Endometrial microvascular endothelial cells (primary cell): Measurements from ENCODE around the gene GALK2. TPM values are rescaled to one million over a fixed set of nuclear protein-coding genes. Genes with fewer than 3 reads are reported as not detected.

Source experiments
- in situ Hi-C: cut with HindIII; loops from 2 replicates; pipeline ENCODE4 v1.10.0; 2017; ENCODE audit warnings: low sequenced_read_pairs, low pct_unique_long_range_greater_than_20kb; ENCODE audit errors: inconsistent ontology term
- total RNA-seq: library from RNA; depleted of rRNA; stranded (reverse); fragments of >200 nt; gene quantifications from one replicate; pipeline ENCODE4 v1.2.3, GENCODE V29; 2015; ENCODE audit errors: inconsistent ontology term

GALK2 gene
- 57.7 TPM for total RNA-seq

DNA sequence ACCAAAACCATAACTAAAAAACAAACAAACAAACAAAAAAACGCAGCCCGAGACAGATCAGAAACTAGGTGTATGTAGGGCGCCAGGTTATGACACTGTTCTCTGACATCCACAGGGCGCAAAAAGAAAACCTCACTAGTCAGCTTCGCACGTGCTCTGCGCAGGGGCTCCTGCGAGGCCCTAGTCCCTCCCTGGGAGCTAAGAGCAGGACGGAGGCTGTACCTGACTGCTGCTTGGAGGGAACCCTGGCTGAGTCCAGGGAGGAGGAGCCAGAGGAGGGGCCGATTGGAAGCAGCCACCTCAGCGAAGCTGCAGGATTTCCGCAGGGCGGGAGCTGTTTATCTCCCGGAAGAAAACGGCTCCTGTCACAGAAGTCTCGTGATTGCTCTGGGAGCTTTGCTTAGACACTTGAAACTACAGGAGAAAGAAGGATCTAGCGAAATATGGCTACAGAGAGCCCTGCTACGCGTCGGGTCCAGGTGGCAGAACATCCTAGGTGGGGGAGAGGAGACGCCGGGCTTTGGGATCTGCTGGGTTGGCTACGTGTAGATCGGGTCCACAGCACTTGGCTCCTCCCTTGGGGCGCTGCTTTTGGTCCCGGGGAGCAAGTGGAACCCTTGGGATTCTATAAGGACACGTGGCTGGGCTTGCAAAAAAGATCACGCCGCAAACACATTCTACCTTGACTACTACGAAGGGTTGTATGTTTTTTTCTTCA, at the start of gene GALK2:
TSS of gene GALK2 (plus strand) at position 368 of the 718 bp plus-strand sequence. CDS start at position 444, 76 bp downstream.
- in situ Hi-C loops: no loop called here

DNA sequence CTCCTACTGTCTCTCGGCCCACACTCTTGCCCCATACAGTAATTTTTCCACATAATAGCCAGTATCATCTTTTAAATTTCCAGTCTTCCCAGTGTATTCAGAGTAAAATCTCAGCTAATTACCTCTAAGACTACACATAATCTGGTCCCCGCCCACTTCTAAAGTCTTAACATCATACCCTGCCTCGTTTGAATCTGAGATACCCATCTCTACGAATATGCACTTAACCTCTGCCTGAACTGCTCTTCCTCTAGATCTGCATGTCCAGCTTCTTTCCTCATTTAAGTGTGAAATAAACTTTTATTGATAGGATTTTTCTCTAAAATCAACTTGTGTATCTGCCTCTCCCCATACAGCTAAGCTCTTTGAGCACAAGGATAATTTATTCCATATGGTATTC, 49.2 kb upstream of the GALK2 start:
- in situ Hi-C loops: no loop called here

DNA sequence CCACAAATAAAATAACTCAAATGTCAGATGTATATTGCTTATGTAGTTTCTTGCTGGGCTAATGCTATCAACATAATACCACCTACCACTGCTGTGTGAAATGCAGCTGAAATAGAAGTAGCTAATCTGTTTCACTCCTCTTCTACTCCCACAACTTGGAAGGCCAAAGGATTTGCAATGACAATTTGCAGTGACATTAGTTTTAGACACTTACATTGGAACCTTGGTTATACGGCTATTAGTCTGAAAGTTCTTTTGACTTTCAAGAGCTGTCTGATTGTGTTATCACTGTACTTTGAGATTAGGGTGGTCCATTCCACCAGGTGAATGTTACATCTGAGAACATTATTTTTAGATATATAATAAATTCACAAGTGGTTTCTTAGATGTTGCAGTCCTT, 48.1 kb upstream of the GALK2 start:
- in situ Hi-C loops: no loop called here

DNA sequence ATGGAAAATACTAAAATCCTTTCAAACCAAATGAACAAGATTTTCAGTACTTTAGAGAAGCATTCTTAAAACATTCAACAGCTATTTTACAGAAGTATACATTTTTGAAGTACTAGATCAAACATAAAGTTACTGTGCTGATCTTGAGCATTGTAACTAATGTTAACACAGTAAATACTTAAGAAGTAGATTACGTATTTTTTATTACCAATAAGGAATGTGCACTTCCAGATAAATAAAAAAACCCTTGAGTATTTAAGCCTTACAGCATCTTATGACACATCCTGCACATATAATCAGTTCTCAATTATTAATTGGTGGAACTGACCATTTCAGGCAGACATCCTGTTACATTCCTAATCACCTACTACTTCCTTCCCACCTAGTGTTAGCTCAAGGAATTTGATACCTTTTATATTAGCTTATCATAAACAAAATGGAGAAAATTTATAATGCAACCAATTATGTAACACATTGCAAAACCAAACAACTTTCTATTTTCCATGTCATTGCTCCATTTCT, 47.4 kb upstream of the GALK2 start:
- in situ Hi-C loops: no loop called here

DNA sequence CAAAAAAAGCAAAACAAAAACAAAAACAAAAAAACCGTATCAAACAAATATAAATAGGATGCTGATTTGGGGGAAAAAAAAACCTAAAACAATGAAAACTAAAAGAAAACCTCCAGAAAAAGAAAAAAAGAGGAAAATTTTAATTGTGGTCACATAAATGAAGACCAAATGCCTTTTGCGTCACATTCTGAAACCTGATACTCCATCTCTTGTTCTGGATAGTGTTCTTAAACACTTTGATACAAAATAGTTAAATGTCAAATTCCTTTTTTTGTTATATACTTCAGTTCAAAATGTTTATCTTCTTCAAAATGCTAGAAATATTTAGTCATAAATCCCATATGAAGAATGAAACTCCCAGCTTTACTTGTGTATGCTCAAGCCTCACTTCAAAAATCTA, 45.7 kb upstream of the GALK2 start:
- in situ Hi-C loops: no loop called here

DNA sequence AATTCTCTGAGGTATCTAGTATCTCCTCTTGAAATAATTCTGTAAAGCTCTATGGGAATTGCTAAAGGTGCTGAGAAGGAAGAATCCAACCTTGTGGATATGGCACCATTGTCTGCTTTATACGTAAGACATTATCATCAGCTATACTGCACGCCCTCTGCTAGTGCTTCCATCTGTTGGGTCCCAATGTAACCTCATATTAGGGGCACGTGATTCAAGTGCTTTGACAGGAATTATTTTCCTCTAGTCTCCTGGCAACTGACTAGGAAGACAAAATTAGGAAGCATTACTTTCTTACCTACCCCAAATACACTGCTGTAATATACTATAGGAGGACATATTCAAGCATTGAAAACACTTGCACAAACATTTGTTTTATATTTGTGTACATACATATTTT, 38.6 kb upstream of the GALK2 start:
- in situ Hi-C loops: loop anchor here (25.0 kb wide), 2 partner anchors 94 to 244 kb away; partner anchors contain the start of genes EID1 and SECISBP2L

DNA sequence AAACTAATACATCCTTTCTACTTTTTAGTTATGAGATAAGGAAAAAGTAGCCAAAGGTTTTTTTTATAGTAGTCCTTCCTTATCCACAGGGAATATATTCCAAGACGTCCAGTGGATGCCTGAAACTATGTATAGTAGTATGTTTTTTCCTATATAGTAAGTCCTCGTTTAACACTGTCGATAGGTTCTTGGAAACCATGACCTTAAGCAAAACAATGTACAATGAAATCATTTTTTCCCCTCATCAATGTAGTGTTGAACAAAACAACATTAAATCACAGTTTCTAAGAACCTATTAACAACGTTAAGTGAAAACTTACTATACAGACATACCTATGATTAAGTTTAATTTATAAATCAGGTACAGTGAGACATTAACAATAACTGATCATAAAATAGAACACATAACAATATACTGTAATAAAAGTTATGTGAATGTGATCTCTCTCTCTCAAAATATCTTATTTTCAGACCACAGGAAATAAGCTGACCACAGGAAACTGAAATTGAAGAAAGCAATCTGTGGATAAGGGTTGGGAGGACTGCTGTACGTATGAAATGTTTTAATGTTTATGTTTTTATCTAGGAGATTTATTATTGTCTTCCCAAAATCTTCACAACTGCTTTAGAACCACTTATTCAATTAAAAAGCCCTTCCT, 35.2 kb upstream of the GALK2 start:
- in situ Hi-C loops: loop anchor here (25.0 kb wide), 2 partner anchors 98 to 248 kb away; partner anchors contain the start of genes EID1 and SECISBP2L

DNA sequence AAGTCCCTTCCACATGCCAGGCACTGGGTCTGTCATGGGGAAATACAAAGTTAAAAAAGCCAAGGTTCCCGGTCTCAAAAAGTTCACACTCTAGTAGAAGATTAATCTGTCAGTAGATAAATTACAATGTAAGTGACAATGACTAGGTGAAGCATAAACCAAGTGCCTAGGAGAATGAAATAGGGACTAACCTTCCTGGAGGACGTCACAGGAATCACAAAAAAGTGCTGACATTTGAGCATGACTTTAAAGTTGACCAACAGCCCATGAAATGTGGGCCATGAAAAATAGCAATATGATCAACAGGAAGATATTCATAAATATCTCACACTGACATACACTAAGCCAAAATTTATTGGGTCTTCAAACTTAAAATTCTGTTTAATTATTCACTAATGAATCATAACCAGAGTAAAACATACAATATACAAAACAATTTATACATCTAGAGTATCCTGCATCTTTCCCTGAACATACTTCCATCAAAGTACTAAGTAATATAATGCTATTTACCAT, 34.6 kb upstream of the GALK2 start:
- in situ Hi-C loops: loop anchor here (25.0 kb wide), 2 partner anchors 98 to 248 kb away; partner anchors contain the start of genes EID1 and SECISBP2L

DNA sequence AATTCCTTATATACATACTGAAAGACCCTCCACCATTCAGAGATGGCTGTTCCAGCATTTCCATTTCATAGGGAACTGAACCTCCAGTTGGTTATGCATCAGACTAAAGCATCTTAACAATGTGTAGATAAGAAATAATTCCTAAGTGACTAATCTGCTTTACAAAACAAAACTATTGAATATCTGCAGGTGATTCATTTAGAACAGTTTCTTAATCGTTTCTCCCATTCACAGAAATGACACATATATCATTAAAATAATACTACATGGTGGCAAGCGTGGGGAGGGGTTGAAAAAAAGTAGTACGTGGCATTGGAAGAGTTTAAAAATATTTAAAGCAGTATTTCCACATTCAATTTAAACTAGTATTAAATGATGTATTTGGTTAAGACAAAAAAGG, 34.1 kb upstream of the GALK2 start:
- in situ Hi-C loops: loop anchor here (25.0 kb wide), 2 partner anchors 99 to 249 kb away; partner anchors contain the start of genes EID1 and SECISBP2L

DNA sequence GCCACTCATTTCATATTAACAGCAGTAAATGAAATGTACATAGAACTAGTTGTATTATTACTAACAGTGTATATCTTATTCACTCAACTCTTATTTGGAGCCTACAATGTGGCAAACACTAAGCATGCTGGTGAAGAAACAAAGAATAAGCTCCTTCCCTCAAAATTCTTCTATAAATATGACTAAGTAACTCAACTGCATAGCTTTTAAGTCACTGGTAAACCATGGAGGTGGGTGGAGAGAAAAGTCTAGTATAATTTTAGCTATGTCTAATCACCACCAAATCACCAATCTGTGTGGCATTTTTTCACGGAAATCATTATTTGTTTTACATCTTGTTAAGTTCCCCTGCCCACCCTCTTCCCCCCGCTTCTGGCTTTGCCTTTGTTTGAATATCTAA, 32.2 kb upstream of the GALK2 start:
- in situ Hi-C loops: loop anchor here (25.0 kb wide), 2 partner anchors 101 to 251 kb away; partner anchors contain the start of genes EID1 and SECISBP2L

DNA sequence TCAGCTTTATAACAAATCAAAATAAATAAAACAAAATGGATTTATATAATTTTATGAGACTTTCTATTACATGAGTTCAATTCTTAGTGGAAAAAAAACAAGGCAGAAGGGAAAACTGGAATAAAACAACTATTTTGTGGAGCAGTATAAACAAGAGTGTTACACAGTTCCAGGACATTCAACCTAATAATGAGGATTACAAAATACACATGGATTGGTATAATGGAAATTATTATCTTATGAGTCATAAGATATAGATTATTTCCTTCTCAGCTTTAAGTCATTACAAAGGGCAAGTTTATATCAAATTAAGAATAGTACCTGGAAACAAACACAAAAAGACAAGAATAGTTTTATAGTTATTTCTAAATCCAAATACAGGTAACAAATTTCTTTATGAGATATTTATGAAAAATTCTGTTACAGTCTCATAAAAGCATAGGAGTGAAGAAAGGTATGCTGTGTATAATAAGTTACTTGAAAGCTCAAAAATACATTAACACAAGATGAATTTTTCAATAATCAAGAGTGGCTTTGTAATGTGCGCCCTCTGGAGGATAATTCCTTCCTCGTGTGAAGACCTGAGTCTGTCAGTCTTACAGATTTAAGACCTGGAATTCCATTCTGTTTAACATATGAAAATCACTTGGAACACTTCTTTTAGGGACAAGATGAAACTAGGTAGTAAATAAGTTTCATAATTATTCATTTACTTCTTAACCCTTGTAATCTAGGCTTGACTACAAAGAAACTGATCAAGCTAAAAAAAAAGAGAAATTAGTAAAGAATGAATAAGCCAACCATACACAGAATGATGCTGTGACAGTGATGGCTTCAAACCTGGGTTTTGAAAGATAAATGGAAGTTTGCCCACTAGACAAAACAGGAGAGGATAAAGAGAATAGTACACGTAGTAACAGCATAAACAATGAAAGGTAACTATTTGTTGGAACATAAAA, 24.1 kb upstream of the GALK2 start:
- in situ Hi-C loops: loop anchor here (25.0 kb wide), 2 partner anchors 109 to 259 kb away; partner anchors contain the start of genes EID1 and SECISBP2L

DNA sequence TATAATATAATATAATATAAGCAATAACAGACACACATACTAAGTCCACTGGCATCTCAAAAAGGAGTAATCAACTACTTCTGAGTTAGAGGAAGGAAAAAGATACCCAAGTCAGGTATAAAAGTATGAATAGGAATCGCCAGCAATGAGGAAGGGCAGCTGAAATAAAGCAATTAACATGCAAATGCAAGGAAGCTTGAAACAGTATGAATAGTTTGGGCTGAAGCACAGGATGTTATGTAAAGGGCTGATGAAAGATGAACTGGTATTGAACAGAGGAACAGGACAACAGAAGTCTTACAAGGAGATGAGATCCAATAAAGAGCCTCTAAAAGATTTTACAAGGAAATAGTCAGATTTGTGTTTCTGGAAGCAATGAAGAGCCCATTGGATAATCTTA, 21.7 kb upstream of the GALK2 start:
- in situ Hi-C loops: loop anchor here (25.0 kb wide), 2 partner anchors 111 to 261 kb away; partner anchors contain the start of genes EID1 and SECISBP2L

DNA sequence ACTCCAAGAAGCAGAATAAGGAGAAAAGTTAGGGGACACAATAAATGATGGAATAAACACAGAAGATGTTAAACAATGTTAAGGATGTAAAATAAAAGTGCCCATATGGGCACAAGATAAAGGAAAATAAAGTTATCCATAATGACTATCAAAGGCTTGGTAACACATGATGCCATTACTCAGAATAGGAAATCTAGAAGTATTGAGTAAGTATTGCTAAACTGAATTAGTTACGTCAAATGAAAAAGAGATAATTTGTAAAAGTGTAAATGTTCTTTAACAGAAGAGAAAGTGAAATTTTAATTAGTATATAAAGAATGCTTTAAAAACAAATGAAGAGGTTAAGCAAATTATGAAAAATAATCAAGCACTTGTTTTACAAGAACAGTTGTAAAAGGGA, 21.3 kb upstream of the GALK2 start:
- in situ Hi-C loops: loop anchor here (25.0 kb wide), 2 partner anchors 111 to 261 kb away; partner anchors contain the start of genes EID1 and SECISBP2L

DNA sequence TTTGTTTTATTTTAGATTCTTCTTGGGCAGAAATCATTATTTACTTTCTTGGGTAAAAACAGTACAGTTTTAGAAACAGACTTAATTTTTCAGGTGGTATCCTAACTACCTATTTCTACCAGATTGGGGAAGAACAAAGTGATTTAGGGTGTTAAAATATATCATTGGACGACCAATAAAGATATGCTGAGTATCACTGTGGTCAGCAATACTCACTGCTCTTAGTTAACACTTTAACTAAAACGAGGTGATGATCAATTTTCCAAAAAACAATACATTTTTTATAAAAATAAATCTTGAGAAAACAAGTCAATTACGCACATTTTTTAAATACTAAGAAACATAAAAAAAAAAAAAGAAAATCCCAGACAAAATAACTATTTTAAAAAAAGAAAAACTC, 18.2 kb upstream of the GALK2 start:
- in situ Hi-C loops: no loop called here

DNA sequence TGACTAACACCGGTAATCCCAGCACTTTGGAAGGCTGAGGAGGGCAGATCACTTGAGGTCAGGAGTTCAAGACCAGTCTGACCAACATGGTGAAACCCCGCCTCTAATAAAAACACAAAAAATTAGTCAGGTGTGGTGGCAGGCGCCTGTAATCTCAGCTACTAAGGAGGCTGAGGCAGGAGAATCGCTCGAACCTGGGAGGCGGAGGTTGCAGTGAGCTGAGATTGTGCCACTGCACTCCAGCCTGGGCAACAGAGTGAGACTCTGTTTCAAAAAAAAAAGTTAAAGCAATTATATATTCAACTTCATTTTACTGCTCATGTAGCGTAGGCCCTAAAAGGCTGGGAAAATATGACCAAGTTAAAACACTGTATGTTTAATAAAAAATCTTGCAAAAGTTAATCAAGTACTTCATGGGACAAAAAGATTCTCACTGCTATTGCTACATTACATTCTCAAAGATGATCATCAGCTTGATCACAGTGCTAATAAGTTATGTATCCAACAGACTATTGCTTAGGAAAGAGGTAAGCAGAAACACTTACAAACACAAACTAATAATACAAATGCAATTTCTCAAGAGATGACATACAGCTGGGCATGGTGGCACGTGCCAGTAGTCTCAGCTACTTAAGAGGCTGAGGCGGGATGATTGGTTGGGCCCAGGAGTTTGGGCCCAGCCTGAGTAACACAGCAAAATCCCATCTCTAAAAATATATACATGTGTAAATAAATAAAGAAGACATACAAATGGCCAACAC, 17.3 kb upstream of the GALK2 start:
- in situ Hi-C loops: no loop called here

DNA sequence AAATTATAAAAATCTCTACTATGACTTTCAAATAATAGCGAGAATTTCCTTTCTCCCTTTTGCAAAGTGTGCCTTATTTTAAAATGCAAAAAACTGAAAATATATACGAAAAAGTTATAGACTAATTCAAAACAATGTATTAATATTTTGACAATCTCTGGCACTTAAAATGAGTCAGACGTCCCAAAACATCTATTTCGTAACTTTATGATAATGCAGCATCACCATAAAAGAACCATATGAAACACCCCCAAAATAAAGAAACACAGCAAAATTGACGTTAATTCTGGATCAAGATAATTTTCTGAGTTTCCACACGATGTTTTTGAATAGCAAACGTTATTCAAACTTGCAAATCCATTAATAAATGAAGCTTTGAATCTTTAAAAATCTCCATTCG, 15.7 kb upstream of the GALK2 start:
- in situ Hi-C loops: no loop called here

DNA sequence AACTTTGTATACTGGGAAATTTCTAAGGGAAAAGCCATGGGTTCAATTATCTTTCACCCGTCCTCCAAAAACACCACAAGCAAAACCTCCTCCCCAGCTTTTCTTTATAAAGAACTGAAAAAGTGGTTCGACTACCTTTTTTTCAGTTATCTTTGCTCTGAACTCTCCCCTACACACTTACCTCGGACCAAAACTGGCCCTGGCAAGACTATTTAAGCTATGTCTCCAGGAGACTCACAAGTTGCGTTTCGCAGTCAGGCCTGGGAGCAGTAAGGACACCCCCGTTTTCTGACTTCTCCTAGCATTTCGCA, 15.3 kb upstream of the GALK2 start:
- in situ Hi-C loops: no loop called here
